Colonic mucosa (tissue), 4 donors: ENCODE results near the gene PDK2. TPM values are rescaled to one million over a fixed set of nuclear protein-coding genes. Genes with fewer than 3 reads are reported as not detected.

Experiments used
- DNase-seq: peaks from one replicate; pipeline ENCODE4 v3.0.0-alpha.2; 2020
- H3K27ac ChIP-seq: fragments of 200-600 bp; one replicate; pipeline ENCODE4 v1.8.0; 2021
- H3K27me3 ChIP-seq: fragments of 200-600 bp; one replicate; pipeline ENCODE4 v1.8.0; 2021
- H3K36me3 ChIP-seq: fragments of 200-600 bp; one replicate; pipeline ENCODE4 v1.8.0; 2021
- H3K4me1 ChIP-seq: fragments of 200-600 bp; one replicate; pipeline ENCODE4 v1.8.0; 2021; ENCODE audit warnings: mild to moderate bottlenecking
- H3K4me3 ChIP-seq: fragments of 200-600 bp; one replicate; pipeline ENCODE4 v1.8.0; 2021
- H3K9ac ChIP-seq, 2 donors: one replicate each; pipeline ENCODE4 v1.7.0; 2013; ENCODE audit warnings: control low read depth in 2 of 2, low read depth in 2 of 2, low read length in 2 of 2
- H3K9me3 ChIP-seq: fragments of 200-600 bp; one replicate; pipeline ENCODE4 v1.8.0; 2021
- intact Hi-C: fragments of 100-400 bp; cut with DNase I; formaldehyde crosslinking; loops from one replicate; pipeline ENCODE4 v1.14.1; 2022
- total RNA-seq, 2 donors: library from RNA; stranded (reverse); fragmentation: NEBNext Ultra II Directional in 1 of 2; extraction: Animal tissue kit (Norgen Biotek cat#: 25700) in 1 of 2; gene quantifications; one replicate each; pipeline ENCODE4 v1.2.1, GENCODE V29; 2021
- TF ChIP-seq, protein P1 (sequence below): fragments of 200-600 bp; IDR thresholded peaks from one replicate; pipeline ENCODE4 v1.8.0; 2022; ENCODE audit warnings: antibody characterized with exemption, mild to moderate bottlenecking
- donor health status: healthy.
- donor health status: DM: no; HTN: no; CAD: no.
- donor health status: DM: no; HTN: no; CAD: no.

Gene PDK2
- total RNA-seq, 2 donors from 2014 or later = 48.8 to 56.4 TPM

DNA sequence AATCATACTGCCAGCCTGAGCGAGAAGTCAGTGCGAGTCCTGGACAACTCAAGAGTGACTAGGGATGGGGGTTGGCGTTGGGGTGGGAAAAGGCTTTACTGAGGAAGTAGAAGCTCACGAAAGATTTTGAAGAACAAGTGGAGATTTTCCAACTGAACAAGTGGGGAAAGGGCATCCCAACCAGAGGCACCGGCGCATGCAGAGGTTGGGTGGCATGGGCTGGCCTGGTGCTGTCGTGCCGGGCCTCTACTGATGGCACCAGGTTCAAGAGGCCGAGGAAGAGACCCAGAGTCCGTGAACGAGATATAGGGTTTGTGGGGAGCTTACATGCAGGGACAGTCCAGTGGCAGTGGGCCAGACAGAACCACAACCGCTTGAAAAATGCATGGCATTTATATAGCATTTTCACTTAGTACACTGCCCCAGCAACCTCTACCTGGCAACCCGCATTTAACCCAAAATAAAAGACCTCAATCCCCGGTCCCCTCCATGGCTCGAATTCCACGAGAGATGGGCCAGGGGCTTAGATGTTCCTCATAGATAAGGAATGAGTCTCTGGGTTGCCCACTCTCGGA is 46.9 kb upstream of the PDK2 start:
- Histone ChIP-seq H3K27me3 (no peaks in the 10 kb centered on the region), H3K27ac (no peak overlapping the region), H3K9ac (no peak overlapping the region), H3K4me1 (peaks cover 6% of the 10 kb centered on the region), H3K36me3 (no peaks in the 10 kb centered on the region), H3K4me3 (no peak overlapping the region), H3K9me3 (no peaks in the 10 kb centered on the region)
- no peak for DNase-seq
- TF ChIP-seq, protein P1, sequence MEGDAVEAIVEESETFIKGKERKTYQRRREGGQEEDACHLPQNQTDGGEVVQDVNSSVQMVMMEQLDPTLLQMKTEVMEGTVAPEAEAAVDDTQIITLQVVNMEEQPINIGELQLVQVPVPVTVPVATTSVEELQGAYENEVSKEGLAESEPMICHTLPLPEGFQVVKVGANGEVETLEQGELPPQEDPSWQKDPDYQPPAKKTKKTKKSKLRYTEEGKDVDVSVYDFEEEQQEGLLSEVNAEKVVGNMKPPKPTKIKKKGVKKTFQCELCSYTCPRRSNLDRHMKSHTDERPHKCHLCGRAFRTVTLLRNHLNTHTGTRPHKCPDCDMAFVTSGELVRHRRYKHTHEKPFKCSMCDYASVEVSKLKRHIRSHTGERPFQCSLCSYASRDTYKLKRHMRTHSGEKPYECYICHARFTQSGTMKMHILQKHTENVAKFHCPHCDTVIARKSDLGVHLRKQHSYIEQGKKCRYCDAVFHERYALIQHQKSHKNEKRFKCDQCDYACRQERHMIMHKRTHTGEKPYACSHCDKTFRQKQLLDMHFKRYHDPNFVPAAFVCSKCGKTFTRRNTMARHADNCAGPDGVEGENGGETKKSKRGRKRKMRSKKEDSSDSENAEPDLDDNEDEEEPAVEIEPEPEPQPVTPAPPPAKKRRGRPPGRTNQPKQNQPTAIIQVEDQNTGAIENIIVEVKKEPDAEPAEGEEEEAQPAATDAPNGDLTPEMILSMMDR = no peak
- intact Hi-C loops = no loop called here

DNA sequence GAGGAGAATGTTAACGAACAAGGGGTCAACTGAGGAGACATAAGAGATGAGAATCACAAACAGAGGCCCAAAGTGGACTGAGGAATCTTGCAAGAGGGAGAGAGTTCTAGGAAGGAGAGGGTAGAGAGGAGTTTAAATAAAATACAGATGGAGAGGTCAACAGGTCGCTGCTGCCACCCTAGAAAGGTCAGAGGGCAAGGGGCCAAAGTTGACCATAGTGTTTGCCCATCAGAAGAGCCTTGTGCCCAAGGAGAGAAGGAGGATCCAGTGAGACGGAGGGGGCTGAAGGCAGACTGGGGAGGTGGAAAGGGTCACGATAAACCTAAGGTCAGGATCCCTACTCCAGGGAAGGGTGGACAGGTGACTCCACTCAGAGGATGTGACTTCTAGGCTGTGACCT is 46.2 kb upstream of the PDK2 start:
- intact Hi-C loops = no loop called here
- no peaks in the 10 kb centered on the region for H3K36me3 ChIP-seq
- no peaks in the 10 kb centered on the region for H3K9me3 ChIP-seq
- no peak overlapping the region for H3K4me3 ChIP-seq
- TF ChIP-seq, protein P1 = no peak
- no peak overlapping the region for H3K27ac ChIP-seq
- no peak for DNase-seq
- no peak overlapping the region for H3K9ac ChIP-seq
- no peaks in the 10 kb centered on the region for H3K27me3 ChIP-seq
- peaks cover 5% of the 10 kb centered on the region for H3K4me1 ChIP-seq

DNA sequence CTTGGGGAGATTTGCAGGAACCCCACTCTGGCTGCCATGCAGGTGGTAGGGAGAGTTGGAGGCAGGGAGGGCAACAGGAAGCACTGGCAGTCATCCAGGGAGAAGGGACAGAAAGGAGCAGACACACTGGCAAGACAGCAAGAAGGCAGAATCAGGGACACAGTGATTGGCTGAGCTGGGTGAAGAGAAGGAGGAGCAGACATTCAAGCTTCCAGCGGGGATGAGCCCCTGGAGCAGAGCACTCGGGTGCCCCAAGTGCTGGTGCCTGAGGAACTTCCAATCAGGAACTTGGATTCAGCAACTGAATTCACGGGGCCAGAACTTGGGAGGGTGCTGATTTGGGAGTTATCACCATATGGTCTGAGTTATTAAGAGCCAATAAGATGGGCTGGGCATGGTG is 45.5 kb upstream of the PDK2 start:
- H3K9me3 ChIP-seq = no peaks in the 10 kb centered on the region
- no peak overlapping the region for H3K9ac ChIP-seq
- no peaks in the 10 kb centered on the region for H3K27me3 ChIP-seq
- H3K4me1 ChIP-seq = peaks cover 5% of the 10 kb centered on the region
- H3K27ac ChIP-seq = no peak overlapping the region
- TF ChIP-seq, protein P1 = no peak
- H3K36me3 ChIP-seq = no peaks in the 10 kb centered on the region
- H3K4me3 ChIP-seq = no peak overlapping the region
- intact Hi-C loops = no loop called here
- no peak for DNase-seq

DNA sequence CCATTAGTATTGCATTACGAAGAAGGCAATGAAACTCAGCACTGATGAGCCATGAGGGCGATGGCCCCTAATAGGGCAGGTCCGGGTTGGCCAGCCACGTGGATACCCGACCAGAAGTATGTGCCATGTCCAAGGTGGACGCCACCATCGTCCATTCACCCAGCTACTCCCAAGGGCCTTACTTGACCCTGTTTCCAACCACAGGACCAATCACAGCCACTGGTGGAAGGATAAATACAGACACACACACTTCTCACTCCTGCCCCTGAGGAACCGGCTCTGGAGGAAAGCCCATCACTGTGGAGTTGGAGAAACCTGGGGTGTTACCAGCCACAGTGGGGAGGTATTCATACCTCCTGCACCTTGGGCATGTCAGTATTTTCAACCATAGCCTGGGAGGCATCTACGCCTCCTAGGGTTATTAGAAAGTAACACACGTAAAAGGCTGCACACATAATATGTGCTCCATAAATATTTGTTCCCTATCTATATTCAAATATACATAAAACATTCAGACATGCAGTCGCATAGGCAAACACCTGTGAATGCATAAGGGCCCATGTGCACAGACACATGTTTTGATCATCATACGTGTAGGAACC is 44.6 kb upstream of the PDK2 start:
- Histone ChIP-seq H3K27ac (no peak overlapping the region), H3K27me3 (no peaks in the 10 kb centered on the region), H3K9ac (no peak overlapping the region), H3K36me3 (no peaks in the 10 kb centered on the region), H3K9me3 (no peaks in the 10 kb centered on the region), H3K4me3 (no peak overlapping the region), H3K4me1 (peaks cover 5% of the 10 kb centered on the region)
- no peak for DNase-seq
- intact Hi-C loops = no loop called here
- TF ChIP-seq, protein P1 = no peak

DNA sequence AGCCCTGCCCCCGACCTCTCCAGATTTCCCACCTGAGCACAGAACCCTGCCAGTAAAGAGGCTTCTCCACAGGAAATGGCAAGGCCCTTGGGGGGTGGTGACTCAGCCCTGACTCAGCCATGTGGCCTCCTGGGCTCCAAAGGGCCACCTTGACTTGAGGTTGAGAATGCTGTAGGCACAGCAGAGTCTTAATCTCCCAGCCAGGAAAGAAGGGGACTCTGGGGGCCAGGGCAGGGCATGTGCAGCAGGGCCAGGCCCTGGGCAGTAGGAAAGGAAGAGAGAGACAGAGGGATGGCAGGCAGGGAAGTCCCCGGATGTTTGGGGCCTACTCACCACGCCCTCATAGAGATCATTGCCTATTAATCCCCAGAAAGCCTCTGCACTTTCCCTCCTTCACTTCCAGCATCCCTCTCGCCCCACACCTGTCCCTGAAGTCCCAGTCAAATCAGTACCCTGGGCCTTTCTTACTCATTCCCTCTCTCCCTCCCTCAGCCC is 44.0 kb upstream of the PDK2 start:
- Histone ChIP-seq H3K36me3 (no peaks in the 10 kb centered on the region), H3K9me3 (no peaks in the 10 kb centered on the region), H3K27me3 (no peaks in the 10 kb centered on the region), H3K9ac (peak overlapping the region in 1 of 2 donors; percentile 39), H3K27ac (no peak overlapping the region), H3K4me3 (no peak overlapping the region), H3K4me1 (peaks cover 5% of the 10 kb centered on the region)
- TF ChIP-seq, protein P1 = no peak
- no peak for DNase-seq
- intact Hi-C loops = no loop called here
